CD4-positive, alpha-beta T cell (primary cell): ENCODE measurements around the gene BABAM2. TPM values are rescaled to one million over a fixed set of nuclear protein-coding genes. Genes with fewer than 3 reads are reported as not detected.

ENCODE experiments used
- ATAC-seq: fragments of 200-7000 bp; cut with Tn5 transposase; one replicate; pipeline ENCODE4 v1.10.0; 2022; ENCODE audit warnings: mild to moderate bottlenecking; ENCODE audit not compliant: poor library complexity
- CTCF ChIA-PET: fragments of 350-600 bp; sonication (Branson Sonifier 250); formaldehyde crosslinking; loops from one replicate; lab custom pipeline; 2021; ENCODE audit warnings: antibody characterized with exemption, inconsistent platforms; lab: Charles Lee
- POLR2A ChIA-PET: fragments of 350-600 bp; sonication (Branson Sonifier 250); formaldehyde crosslinking; loops from one replicate; lab custom pipeline; 2021; ENCODE audit warnings: antibody characterized with exemption, inconsistent platforms; lab: Charles Lee
- DNase-seq, 14 experiments: peaks; one replicate each; pipeline ENCODE4 v3.0.0-alpha.2; 2013 to 2020; ENCODE audit warnings: mixed read lengths in 2 of 14
- H3K27ac ChIP-seq, 2 donors: one replicate each; pipeline versions ENCODE4 v1.5.1 to v1.7.0; 2013; ENCODE audit warnings: low read length in 2 of 2, low read depth in 1 of 2, mild to moderate bottlenecking in 1 of 2
- H3K27me3 ChIP-seq, 2 experiments: 1 replicate in 1 of 2; 2 replicates in 1 of 2; pipeline versions ENCODE4 v1.6.1 to v1.7.0; 2013; ENCODE audit warnings: low read length in 2 of 2, control low read depth in 1 of 2, mild to moderate bottlenecking in 1 of 2, moderate library complexity in 1 of 2; ENCODE audit not compliant: insufficient read depth in 2 of 2, control insufficient read depth in 1 of 2
- H3K36me3 ChIP-seq: one replicate; pipeline ENCODE4 v1.6.1; 2013; ENCODE audit warnings: low read length, control low read depth; ENCODE audit not compliant: insufficient read depth
- H3K4me1 ChIP-seq: one replicate; pipeline ENCODE4 v1.6.1; 2013; ENCODE audit warnings: low read length, control low read depth; ENCODE audit not compliant: insufficient read depth
- H3K4me3 ChIP-seq: one replicate; pipeline ENCODE4 v1.5.1; 2013; ENCODE audit warnings: mild to moderate bottlenecking, low read length, moderate library complexity
- H3K9me3 ChIP-seq, 2 experiments: 1 replicate in 1 of 2; 2 replicates in 1 of 2; pipeline versions ENCODE4 v1.6.1 to v1.7.0; 2013; ENCODE audit warnings: low read length in 2 of 2, mild to moderate bottlenecking in 2 of 2, control low read depth in 1 of 2, moderate library complexity in 1 of 2; ENCODE audit not compliant: control insufficient read depth in 1 of 2, insufficient read depth in 1 of 2
- H3K27ac Mint-ChIP-seq: one replicate; pipeline ENCODE4 v1.8.0; 2020; ENCODE audit warnings: mixed read lengths
- H3K27me3 Mint-ChIP-seq: one replicate; pipeline ENCODE4 v1.8.0; 2021; ENCODE audit warnings: mixed read lengths
- H3K36me3 Mint-ChIP-seq: one replicate; pipeline ENCODE4 v1.8.0; 2021; ENCODE audit warnings: low read depth, mixed read lengths
- H3K4me1 Mint-ChIP-seq: one replicate; pipeline ENCODE4 v1.8.0; 2021; ENCODE audit warnings: low read depth, mixed read lengths
- H3K4me3 Mint-ChIP-seq: one replicate; pipeline ENCODE4 v1.8.0; 2020; ENCODE audit warnings: mild to moderate bottlenecking, mixed read lengths
- H3K9me3 Mint-ChIP-seq: one replicate; pipeline ENCODE4 v1.8.0; 2020; ENCODE audit warnings: mixed read lengths
- CTCF ChIP-seq: fragments of 200-600 bp; IDR thresholded peaks from one replicate; pipeline ENCODE4 v1.8.0; 2022; ENCODE audit warnings: antibody characterized with exemption, mild to moderate bottlenecking
- intact Hi-C, 2 experiments: fragments of 100-400 bp; cut with DNase I in 1 of 2; cut with micrococcal nuclease in 1 of 2; formaldehyde crosslinking; loops; one replicate each; pipeline versions ENCODE4 v1.15.1 to v1.9.0; 2023 to 2025; cut with DNase I, micrococcal nuclease
- total RNA-seq, 174 experiments: library from RNA in 2 of 174; stranded (reverse) in 2 of 174; gene quantifications; one replicate each; pipeline ENCODE4 v1.2.3 and lab custom pipeline; 2021 to 2026

BABAM2 gene
- total RNA-seq, 2 experiments from 2014 or later = 29.2 to 32.8 TPM

- ATAC-seq (no peak), DNase-seq (no peak)
- TF ChIP-seq CTCF = no peak
- Histone ChIP-seq H3K27ac (no peak overlapping the region), H3K4me1 (peaks cover 4% of the 10 kb centered on the region), H3K4me3 (no peak overlapping the region), H3K36me3 (no peaks in the 10 kb centered on the region), H3K27me3 (no peaks in the 10 kb centered on the region), H3K9me3 (no peaks in the 10 kb centered on the region)
- intact Hi-C loops = no loop called here
- no peak overlapping the region for H3K4me3 Mint-ChIP-seq
- ChIA-PET CTCF (no interaction called here), POLR2A (no interaction called here)
- H3K27me3 Mint-ChIP-seq = no peaks in the 10 kb centered on the region
- no peak overlapping the region for H3K27ac Mint-ChIP-seq
- H3K9me3 Mint-ChIP-seq = no peaks in the 10 kb centered on the region
- no peaks in the 10 kb centered on the region for H3K4me1 Mint-ChIP-seq
- H3K36me3 Mint-ChIP-seq = no peaks in the 10 kb centered on the region
Measured at GRCh38 chr2:28279371-28279770, 388.8 kb downstream of the BABAM2 start.

GRCh38 chr2:28280619-28281018 lies 390.1 kb downstream of the BABAM2 start:
- H3K36me3 Mint-ChIP-seq = no peaks in the 10 kb centered on the region
- no peak overlapping the region for H3K4me3 Mint-ChIP-seq
- H3K4me1 Mint-ChIP-seq = no peaks in the 10 kb centered on the region
- intact Hi-C loops = no loop called here
- no peak for DNase-seq
- no peaks in the 10 kb centered on the region for H3K27me3 Mint-ChIP-seq
- H3K27ac Mint-ChIP-seq = no peak overlapping the region
- no peaks in the 10 kb centered on the region for H3K9me3 ChIP-seq
- H3K9me3 Mint-ChIP-seq = no peaks in the 10 kb centered on the region
- TF ChIP-seq CTCF = no peak
- H3K4me3 ChIP-seq = no peak overlapping the region
- no peaks in the 10 kb centered on the region for H3K36me3 ChIP-seq
- POLR2A ChIA-PET = no interaction called here
- H3K4me1 ChIP-seq = no peaks in the 10 kb centered on the region
- no peak overlapping the region for H3K27ac ChIP-seq
- H3K27me3 ChIP-seq = no peaks in the 10 kb centered on the region
- ATAC-seq = no peak
- CTCF ChIA-PET = no interaction called here

GRCh38 chr2:28281739-28282138 lies 391.2 kb downstream of the BABAM2 start:
- TF ChIP-seq CTCF = no peak
- Mint-ChIP-seq H3K27ac (no peak overlapping the region), H3K4me1 (no peaks in the 10 kb centered on the region), H3K9me3 (no peaks in the 10 kb centered on the region), H3K4me3 (no peak overlapping the region), H3K27me3 (no peaks in the 10 kb centered on the region), H3K36me3 (no peaks in the 10 kb centered on the region)
- ChIA-PET CTCF (no interaction called here), POLR2A (no interaction called here)
- ATAC-seq = no peak
- no peaks in the 10 kb centered on the region for H3K36me3 ChIP-seq
- no peak for DNase-seq
- intact Hi-C loops = no loop called here
- no peak overlapping the region for H3K27ac ChIP-seq
- no peak overlapping the region for H3K4me3 ChIP-seq
- no peaks in the 10 kb centered on the region for H3K9me3 ChIP-seq
- no peaks in the 10 kb centered on the region for H3K27me3 ChIP-seq
- no peaks in the 10 kb centered on the region for H3K4me1 ChIP-seq
